Smooth muscle cell (in vitro differentiated cells): Measurements from ENCODE around the gene TMEM63B. TPM values are rescaled to one million over a fixed set of nuclear protein-coding genes. Genes with fewer than 3 reads are reported as not detected.

ENCODE experiments used
- DNase-seq: peaks from one replicate; lab custom pipeline; 2025; ENCODE audit not compliant: unreplicated experiment; lab: John Stamatoyannopoulos, UW
- H2AFZ ChIP-seq: fragments of 200-600 bp; sonication (generic); 2 replicates; pipeline ENCODE4 v1.6.0; 2016; ENCODE audit warnings: antibody characterized with exemption, low read depth, mild to moderate bottlenecking
- H3F3A ChIP-seq: fragments of 200-600 bp; sonication (generic); 2 replicates; pipeline ENCODE4 v1.6.0; 2017; ENCODE audit warnings: antibody characterized with exemption, low read depth
- H3K27ac ChIP-seq: fragments of 200-600 bp; sonication (generic); 2 replicates; pipeline ENCODE4 v1.5.1; 2016; ENCODE audit warnings: low read depth, mild to moderate bottlenecking
- H3K27me3 ChIP-seq: fragments of 200-600 bp; sonication (generic); 2 replicates; pipeline ENCODE4 v1.6.1; 2016; ENCODE audit warnings: low read depth, mild to moderate bottlenecking
- H3K36me3 ChIP-seq: fragments of 200-600 bp; sonication (generic); 2 replicates; pipeline ENCODE4 v1.5.1; 2016; ENCODE audit warnings: low read depth
- H3K4me1 ChIP-seq: fragments of 200-600 bp; sonication (generic); 2 replicates; pipeline ENCODE4 v1.5.1; 2016; ENCODE audit warnings: low read depth
- H3K4me2 ChIP-seq: fragments of 200-600 bp; sonication (generic); 2 replicates; pipeline ENCODE4 v1.6.0; 2016; ENCODE audit warnings: mild to moderate bottlenecking
- H3K4me3 ChIP-seq: fragments of 200-600 bp; sonication (generic); 2 replicates; pipeline ENCODE4 v1.5.1; 2016; ENCODE audit warnings: mild to moderate bottlenecking
- H3K79me2 ChIP-seq: fragments of 200-600 bp; sonication (generic); 2 replicates; pipeline ENCODE4 v1.6.0; 2016; ENCODE audit warnings: low read depth, mild to moderate bottlenecking
- H3K9ac ChIP-seq: fragments of 200-600 bp; sonication (generic); 2 replicates; pipeline ENCODE4 v1.6.0; 2016; ENCODE audit warnings: low read depth
- H3K9me3 ChIP-seq: fragments of 200-600 bp; sonication (generic); replicated peaks from 2 replicates; pipeline ENCODE4 v1.5.1; 2016; ENCODE audit warnings: low read depth
- H4K20me1 ChIP-seq: fragments of 200-600 bp; sonication (generic); 2 replicates; pipeline ENCODE4 v1.6.0; 2016; ENCODE audit warnings: low read depth
- WGBS: methylation state at CpG from one replicate; pipeline ENCODE4 v1.1.7; 2016; ENCODE audit warnings: low lambda C conversion rate; 5-methylcytosine and 5-hydroxymethylcytosine counted together
- polyA plus RNA-seq: library from polyadenylated mRNA; unstranded; fragments of >200 nt; fragmentation: Nextera tagmentation; extraction: Ambion mirVana; gene quantifications from 2 replicates; pipeline ENCODE4 v1.2.1, GENCODE V29; 2016
- total RNA-seq: library from RNA; depleted of rRNA; stranded (reverse); fragments of >200 nt; gene quantifications from 2 replicates; pipeline ENCODE4 v1.2.3, GENCODE V29; 2014
- TF ChIP-seq, protein P1 (sequence below): fragments of 200-600 bp; sonication (generic); IDR thresholded peaks from 2 replicates; pipeline ENCODE4 v1.5.1; 2017; ENCODE audit warnings: borderline replicate concordance, mild to moderate bottlenecking, antibody characterized with exemption; ENCODE audit not compliant: insufficient read depth, poor library complexity, severe bottlenecking

The TMEM63B gene
- total and polyA plus RNA-seq, 2 experiments from 2014 or later, result 10.8 to 21.2 TPM

DNA sequence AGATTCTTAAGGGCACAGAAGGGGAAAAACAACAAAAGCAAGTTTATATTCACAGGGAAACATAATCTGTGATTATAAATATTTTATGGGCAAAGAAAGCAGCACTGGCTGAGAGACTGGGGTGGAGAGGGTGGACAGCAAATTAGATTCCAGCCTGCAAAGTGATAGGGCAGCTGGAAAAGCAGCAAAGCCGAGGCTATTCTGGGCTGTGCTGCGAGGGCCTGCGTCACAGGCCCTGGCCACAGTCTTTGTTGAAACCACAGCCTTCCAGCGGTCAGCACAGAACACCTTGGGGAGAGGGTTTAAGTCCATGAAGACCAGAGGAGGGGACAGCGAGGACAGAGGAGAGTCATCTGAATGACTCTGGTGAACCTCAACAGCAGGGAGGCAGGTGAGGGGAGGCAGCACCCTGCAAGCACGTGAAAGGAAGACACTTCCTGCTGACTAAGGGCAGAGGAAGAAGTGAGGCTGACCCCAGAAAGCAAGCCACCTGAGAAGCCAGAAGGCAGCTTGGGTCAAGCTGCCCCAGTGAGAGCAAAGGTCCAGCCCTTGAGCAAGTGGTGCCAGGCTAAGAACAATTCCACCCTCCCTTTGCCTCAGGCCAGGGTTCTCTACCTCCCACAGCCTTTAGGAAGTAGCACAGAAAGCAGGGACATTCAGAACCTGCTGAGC is 17.2 kb upstream of the TMEM63B start:
- Histone ChIP-seq H3K4me2 (no peak overlapping the region), H3K27ac (no peak overlapping the region), H3K9ac (no peak overlapping the region), H3K4me3 (no peak overlapping the region), H3K27me3 (no peaks in the 10 kb centered on the region), H3F3A (no peaks in the 10 kb centered on the region), H3K4me1 (no peaks in the 10 kb centered on the region), H3K36me3 (no peaks in the 10 kb centered on the region), H2AFZ (no peak overlapping the region), H4K20me1 (peaks cover 49% of the 10 kb centered on the region), H3K9me3 (no peaks in the 10 kb centered on the region), H3K79me2 (peaks cover 11% of the 10 kb centered on the region)
- WGBS, result 89% methylated on average over 6 of the region's 6 CpGs
- TF ChIP-seq, protein P1, sequence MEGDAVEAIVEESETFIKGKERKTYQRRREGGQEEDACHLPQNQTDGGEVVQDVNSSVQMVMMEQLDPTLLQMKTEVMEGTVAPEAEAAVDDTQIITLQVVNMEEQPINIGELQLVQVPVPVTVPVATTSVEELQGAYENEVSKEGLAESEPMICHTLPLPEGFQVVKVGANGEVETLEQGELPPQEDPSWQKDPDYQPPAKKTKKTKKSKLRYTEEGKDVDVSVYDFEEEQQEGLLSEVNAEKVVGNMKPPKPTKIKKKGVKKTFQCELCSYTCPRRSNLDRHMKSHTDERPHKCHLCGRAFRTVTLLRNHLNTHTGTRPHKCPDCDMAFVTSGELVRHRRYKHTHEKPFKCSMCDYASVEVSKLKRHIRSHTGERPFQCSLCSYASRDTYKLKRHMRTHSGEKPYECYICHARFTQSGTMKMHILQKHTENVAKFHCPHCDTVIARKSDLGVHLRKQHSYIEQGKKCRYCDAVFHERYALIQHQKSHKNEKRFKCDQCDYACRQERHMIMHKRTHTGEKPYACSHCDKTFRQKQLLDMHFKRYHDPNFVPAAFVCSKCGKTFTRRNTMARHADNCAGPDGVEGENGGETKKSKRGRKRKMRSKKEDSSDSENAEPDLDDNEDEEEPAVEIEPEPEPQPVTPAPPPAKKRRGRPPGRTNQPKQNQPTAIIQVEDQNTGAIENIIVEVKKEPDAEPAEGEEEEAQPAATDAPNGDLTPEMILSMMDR, result no peak
- DNase-seq, result no peak

DNA sequence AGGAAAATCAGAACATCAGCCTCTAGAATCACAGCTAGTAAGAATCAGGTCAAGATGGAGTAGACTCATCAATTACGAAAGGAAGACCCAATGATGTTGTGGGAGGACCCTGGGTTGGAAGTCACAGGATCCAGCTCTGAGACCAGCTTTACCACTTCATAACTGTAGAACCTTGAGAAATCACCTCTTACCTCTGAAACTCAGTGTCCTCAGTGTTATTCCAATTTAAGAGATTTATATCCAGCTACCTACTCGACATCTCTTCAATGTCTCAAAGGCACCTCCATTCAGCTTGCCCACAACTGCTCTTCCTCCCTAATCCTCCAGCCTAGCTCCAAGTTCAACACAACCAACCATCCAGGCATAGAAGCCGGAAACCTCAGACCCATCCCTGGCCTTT is 16.4 kb upstream of the TMEM63B start:
- H3K9ac ChIP-seq, result no peak overlapping the region
- no peak overlapping the region for H3K27ac ChIP-seq
- H3K4me1 ChIP-seq, result peaks cover 3% of the 10 kb centered on the region
- H3K36me3 ChIP-seq, result no peaks in the 10 kb centered on the region
- H2AFZ ChIP-seq, result no peak overlapping the region
- H3F3A ChIP-seq, result no peaks in the 10 kb centered on the region
- H3K4me3 ChIP-seq, result no peak overlapping the region
- no peaks in the 10 kb centered on the region for H3K27me3 ChIP-seq
- 97% methylated on average over 3 of the region's 3 CpGs for WGBS
- peaks cover 46% of the 10 kb centered on the region for H4K20me1 ChIP-seq
- no peak overlapping the region for H3K4me2 ChIP-seq
- peaks cover 13% of the 10 kb centered on the region for H3K79me2 ChIP-seq
- no peaks in the 10 kb centered on the region for H3K9me3 ChIP-seq
- no peak for DNase-seq
- TF ChIP-seq, protein P1, result no peak

DNA sequence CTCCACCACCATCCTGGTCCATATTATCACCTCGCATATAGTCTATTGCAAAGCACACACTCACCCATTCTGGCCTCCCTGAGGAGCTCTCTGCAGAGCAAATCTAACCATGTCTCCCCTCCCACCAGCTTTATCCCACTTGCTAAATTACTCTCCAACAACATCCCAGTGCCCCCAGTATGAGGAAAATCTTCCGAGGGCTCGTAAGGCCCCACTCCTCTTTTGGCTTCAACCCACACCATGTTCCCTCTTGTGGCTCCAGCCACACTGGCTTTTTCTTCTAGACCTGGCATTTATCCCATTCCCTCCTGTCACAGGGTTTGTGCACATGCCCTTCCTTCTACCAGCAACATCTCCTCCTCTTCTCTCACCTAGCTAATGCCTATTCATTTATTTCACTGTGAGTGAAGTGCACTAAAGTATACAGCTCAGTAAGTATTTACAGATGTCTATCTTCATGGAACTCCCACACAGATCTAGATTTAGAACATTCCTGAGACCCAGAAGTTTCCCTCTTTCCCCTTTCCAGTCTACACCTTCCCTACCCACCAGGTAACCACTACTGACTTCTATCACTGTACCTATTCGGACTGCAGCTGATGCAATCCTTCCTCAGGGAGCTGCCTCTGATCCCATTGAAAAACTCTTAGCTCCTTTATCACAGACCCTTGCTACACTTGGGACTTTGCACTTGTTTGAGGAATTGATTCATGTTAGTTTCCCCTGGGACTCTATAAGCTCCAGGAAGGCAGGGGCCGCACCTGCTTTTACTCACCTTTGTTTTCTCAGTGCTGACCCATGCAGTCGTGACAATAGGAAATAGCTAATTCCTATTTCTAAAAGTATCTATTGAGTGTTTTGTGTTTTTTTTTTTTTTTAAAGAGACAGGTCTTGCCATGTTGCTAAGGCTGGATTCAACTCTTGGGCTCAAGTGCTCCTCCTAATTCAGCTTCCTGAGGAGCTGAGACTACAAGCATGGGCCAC is 15.6 kb upstream of the TMEM63B start:
- Histone ChIP-seq H3K9me3 (no peaks in the 10 kb centered on the region), H3K4me3 (no peak overlapping the region), H4K20me1 (peaks cover 44% of the 10 kb centered on the region), H3F3A (peaks cover 4% of the 10 kb centered on the region), H3K79me2 (peaks cover 13% of the 10 kb centered on the region), H3K27ac (no peak overlapping the region), H3K27me3 (no peaks in the 10 kb centered on the region), H3K4me2 (no peak overlapping the region), H3K4me1 (peaks cover 8% of the 10 kb centered on the region), H3K36me3 (no peaks in the 10 kb centered on the region), H3K9ac (no peak overlapping the region), H2AFZ (no peak overlapping the region)
- no peak for DNase-seq
- 84% methylated on average over 6 of the region's 6 CpGs for WGBS
- TF ChIP-seq, protein P1, result no peak
